Measurements from ENCODE around the gene LMF2. TPM values are rescaled to one million over a fixed set of nuclear protein-coding genes. Genes with fewer than 3 reads are reported as not detected.

The LMF2 gene
- total and polyA plus RNA-seq, 2 of the 8 experiments (the other 6 are each of a cell fraction or from before 2014, with no cell fraction given): 34.3 to 62.9 TPM

DNA sequence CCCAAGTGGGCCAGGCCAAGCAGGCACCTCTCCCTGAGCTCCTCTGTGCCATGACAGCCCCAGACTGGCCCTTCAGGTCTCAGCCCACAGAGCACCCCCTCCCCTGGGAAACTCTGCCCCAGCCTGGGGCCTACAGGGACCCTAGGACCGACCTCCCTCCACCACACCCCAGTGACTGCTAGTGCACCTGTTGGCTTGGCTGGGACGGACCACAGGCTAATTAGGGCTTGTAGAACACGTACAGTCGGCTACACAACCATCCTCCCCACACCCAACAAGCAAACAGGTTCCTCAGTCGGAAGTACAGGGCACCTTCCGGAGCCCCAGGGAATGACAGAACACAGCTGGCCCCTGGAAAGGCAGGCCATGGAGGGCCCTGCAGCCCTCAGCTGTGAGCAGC lies 37.0 kb downstream of the LMF2 start (continued):
- TF ChIP-seq, protein P1, sequence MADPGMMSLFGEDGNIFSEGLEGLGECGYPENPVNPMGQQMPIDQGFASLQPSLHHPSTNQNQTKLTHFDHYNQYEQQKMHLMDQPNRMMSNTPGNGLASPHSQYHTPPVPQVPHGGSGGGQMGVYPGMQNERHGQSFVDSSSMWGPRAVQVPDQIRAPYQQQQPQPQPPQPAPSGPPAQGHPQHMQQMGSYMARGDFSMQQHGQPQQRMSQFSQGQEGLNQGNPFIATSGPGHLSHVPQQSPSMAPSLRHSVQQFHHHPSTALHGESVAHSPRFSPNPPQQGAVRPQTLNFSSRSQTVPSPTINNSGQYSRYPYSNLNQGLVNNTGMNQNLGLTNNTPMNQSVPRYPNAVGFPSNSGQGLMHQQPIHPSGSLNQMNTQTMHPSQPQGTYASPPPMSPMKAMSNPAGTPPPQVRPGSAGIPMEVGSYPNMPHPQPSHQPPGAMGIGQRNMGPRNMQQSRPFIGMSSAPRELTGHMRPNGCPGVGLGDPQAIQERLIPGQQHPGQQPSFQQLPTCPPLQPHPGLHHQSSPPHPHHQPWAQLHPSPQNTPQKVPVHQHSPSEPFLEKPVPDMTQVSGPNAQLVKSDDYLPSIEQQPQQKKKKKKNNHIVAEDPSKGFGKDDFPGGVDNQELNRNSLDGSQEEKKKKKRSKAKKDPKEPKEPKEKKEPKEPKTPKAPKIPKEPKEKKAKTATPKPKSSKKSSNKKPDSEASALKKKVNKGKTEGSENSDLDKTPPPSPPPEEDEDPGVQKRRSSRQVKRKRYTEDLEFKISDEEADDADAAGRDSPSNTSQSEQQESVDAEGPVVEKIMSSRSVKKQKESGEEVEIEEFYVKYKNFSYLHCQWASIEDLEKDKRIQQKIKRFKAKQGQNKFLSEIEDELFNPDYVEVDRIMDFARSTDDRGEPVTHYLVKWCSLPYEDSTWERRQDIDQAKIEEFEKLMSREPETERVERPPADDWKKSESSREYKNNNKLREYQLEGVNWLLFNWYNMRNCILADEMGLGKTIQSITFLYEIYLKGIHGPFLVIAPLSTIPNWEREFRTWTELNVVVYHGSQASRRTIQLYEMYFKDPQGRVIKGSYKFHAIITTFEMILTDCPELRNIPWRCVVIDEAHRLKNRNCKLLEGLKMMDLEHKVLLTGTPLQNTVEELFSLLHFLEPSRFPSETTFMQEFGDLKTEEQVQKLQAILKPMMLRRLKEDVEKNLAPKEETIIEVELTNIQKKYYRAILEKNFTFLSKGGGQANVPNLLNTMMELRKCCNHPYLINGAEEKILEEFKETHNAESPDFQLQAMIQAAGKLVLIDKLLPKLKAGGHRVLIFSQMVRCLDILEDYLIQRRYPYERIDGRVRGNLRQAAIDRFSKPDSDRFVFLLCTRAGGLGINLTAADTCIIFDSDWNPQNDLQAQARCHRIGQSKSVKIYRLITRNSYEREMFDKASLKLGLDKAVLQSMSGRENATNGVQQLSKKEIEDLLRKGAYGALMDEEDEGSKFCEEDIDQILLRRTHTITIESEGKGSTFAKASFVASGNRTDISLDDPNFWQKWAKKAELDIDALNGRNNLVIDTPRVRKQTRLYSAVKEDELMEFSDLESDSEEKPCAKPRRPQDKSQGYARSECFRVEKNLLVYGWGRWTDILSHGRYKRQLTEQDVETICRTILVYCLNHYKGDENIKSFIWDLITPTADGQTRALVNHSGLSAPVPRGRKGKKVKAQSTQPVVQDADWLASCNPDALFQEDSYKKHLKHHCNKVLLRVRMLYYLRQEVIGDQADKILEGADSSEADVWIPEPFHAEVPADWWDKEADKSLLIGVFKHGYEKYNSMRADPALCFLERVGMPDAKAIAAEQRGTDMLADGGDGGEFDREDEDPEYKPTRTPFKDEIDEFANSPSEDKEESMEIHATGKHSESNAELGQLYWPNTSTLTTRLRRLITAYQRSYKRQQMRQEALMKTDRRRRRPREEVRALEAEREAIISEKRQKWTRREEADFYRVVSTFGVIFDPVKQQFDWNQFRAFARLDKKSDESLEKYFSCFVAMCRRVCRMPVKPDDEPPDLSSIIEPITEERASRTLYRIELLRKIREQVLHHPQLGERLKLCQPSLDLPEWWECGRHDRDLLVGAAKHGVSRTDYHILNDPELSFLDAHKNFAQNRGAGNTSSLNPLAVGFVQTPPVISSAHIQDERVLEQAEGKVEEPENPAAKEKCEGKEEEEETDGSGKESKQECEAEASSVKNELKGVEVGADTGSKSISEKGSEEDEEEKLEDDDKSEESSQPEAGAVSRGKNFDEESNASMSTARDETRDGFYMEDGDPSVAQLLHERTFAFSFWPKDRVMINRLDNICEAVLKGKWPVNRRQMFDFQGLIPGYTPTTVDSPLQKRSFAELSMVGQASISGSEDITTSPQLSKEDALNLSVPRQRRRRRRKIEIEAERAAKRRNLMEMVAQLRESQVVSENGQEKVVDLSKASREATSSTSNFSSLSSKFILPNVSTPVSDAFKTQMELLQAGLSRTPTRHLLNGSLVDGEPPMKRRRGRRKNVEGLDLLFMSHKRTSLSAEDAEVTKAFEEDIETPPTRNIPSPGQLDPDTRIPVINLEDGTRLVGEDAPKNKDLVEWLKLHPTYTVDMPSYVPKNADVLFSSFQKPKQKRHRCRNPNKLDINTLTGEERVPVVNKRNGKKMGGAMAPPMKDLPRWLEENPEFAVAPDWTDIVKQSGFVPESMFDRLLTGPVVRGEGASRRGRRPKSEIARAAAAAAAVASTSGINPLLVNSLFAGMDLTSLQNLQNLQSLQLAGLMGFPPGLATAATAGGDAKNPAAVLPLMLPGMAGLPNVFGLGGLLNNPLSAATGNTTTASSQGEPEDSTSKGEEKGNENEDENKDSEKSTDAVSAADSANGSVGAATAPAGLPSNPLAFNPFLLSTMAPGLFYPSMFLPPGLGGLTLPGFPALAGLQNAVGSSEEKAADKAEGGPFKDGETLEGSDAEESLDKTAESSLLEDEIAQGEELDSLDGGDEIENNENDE (IDR thresholded peaks at IDR 0.05; ENCODE audit: insufficient replicate concordance, low read length): no peak
- TF ChIP-seq, protein P2, sequence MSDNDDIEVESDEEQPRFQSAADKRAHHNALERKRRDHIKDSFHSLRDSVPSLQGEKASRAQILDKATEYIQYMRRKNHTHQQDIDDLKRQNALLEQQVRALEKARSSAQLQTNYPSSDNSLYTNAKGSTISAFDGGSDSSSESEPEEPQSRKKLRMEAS (IDR thresholded peaks at IDR 0.05): no peak
- TF ChIP-seq TAF1 (IDR thresholded peaks at IDR 0.05; ENCODE audit: low read depth, low read length): no peak
- no peak for TF ChIP-seq HDAC2 (IDR thresholded peaks at IDR 0.05; ENCODE audit: borderline replicate concordance in 1 of 2, low read depth in 2 of 2, low read length in 2 of 2)
- no peak for TF ChIP-seq CREB1 (IDR thresholded peaks at IDR 0.05)
- TF ChIP-seq SP4 (IDR thresholded peaks at IDR 0.05; ENCODE audit: low read length): no peak
- no peak for TF ChIP-seq RFX5 (IDR thresholded peaks at IDR 0.05; ENCODE audit: borderline replicate concordance, low read depth, low read length)
- TF ChIP-seq, protein P3, sequence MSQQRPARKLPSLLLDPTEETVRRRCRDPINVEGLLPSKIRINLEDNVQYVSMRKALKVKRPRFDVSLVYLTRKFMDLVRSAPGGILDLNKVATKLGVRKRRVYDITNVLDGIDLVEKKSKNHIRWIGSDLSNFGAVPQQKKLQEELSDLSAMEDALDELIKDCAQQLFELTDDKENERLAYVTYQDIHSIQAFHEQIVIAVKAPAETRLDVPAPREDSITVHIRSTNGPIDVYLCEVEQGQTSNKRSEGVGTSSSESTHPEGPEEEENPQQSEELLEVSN (IDR thresholded peaks at IDR 0.05): no peak
- no peak for TF ChIP-seq HDAC6 (IDR thresholded peaks at IDR 0.05; ENCODE audit: low read depth, low read length)
- no peak for TF ChIP-seq ASH2L (IDR thresholded peaks at IDR 0.05; ENCODE audit: low read length)
- TF ChIP-seq SIX5 (IDR thresholded peaks at IDR 0.05; ENCODE audit: low read depth, low read length): no peak
- no peak for TF ChIP-seq EGR1 (IDR thresholded peaks at IDR 0.05; ENCODE audit: borderline replicate concordance, low read depth, low read length)

Measured in H1 (cell line).